Activated CD8-positive, alpha-beta memory T cell treated with anti-CD3 and anti-CD28 coated beads, Interleukin-2, amount 10 ng/mL, durations not matched to agents 7 days and 5 days (primary cell): ENCODE results near the gene COL23A1. TPM values are rescaled to one million over a fixed set of nuclear protein-coding genes. Genes with fewer than 3 reads are reported as not detected.

ENCODE experiments used
- ATAC-seq: fragments of 150-1000 bp; cut with Tn5 transposase; one replicate; pipeline ENCODE4 v1.10.0; 2021; ENCODE audit warnings: moderate library complexity
- CTCF ChIA-PET: fragments of 350-600 bp; sonication (Branson Sonifier 250); formaldehyde crosslinking; loops from one replicate; lab custom pipeline; 2021; ENCODE audit warnings: antibody characterized with exemption; lab: Charles Lee
- DNase-seq: peaks from one replicate; pipeline ENCODE4 v3.0.0-alpha.2; 2020
- H3K27ac Mint-ChIP-seq: one replicate; pipeline ENCODE4 v1.8.0; 2021; ENCODE audit warnings: mild to moderate bottlenecking, mixed read lengths
- H3K27me3 Mint-ChIP-seq: one replicate; pipeline ENCODE4 v1.8.0; 2021; ENCODE audit warnings: mixed read lengths
- H3K36me3 Mint-ChIP-seq: one replicate; pipeline ENCODE4 v1.8.0; 2021; ENCODE audit warnings: mild to moderate bottlenecking, mixed read lengths
- H3K4me1 Mint-ChIP-seq: one replicate; pipeline ENCODE4 v1.8.0; 2021; ENCODE audit warnings: mixed read lengths
- H3K4me3 Mint-ChIP-seq: one replicate; pipeline ENCODE4 v1.8.0; 2021; ENCODE audit warnings: mild to moderate bottlenecking, moderate library complexity, mixed read lengths
- H3K9me3 Mint-ChIP-seq: one replicate; pipeline ENCODE4 v1.8.0; 2022; ENCODE audit warnings: low read depth, mixed read lengths
- total RNA-seq, 2 experiments: library from RNA; stranded (reverse); gene quantifications; one replicate each; pipeline ENCODE4 v1.2.3, GENCODE V29; 2021

The COL23A1 gene
- total RNA-seq, 2 experiments from 2014 or later, result 0.18 to 0.19 TPM

- peaks cover 3% of the 10 kb centered on the region for H3K27me3 Mint-ChIP-seq
- H3K4me3 Mint-ChIP-seq, result no peak overlapping the region
- no peaks in the 10 kb centered on the region for H3K4me1 Mint-ChIP-seq
- H3K9me3 Mint-ChIP-seq, result no peaks in the 10 kb centered on the region
- no peaks in the 10 kb centered on the region for H3K36me3 Mint-ChIP-seq
- CTCF ChIA-PET, result no interaction called here
- ATAC-seq (no peak), DNase-seq (no peak)
- H3K27ac Mint-ChIP-seq, result no peak overlapping the region
These were observed 226.5 kb downstream of the COL23A1 start for GRCh38 chr5:178363501-178364325.

- Mint-ChIP-seq H3K4me1 (no peaks in the 10 kb centered on the region), H3K36me3 (no peaks in the 10 kb centered on the region), H3K9me3 (peaks cover 3% of the 10 kb centered on the region), H3K4me3 (no peak overlapping the region), H3K27ac (no peak overlapping the region), H3K27me3 (peaks cover 10% of the 10 kb centered on the region)
- ATAC-seq (no peak), DNase-seq (no peak)
- CTCF ChIA-PET, result no interaction called here
These were observed 228.3 kb downstream of the COL23A1 start for GRCh38 chr5:178361657-178362445.

- ATAC-seq (no peak), DNase-seq (no peak)
- CTCF ChIA-PET, result no interaction called here
- H3K9me3 Mint-ChIP-seq, result peaks cover 3% of the 10 kb centered on the region
- H3K27me3 Mint-ChIP-seq, result peaks cover 15% of the 10 kb centered on the region
- no peak overlapping the region for H3K4me3 Mint-ChIP-seq
- H3K4me1 Mint-ChIP-seq, result no peaks in the 10 kb centered on the region
- H3K36me3 Mint-ChIP-seq, result no peaks in the 10 kb centered on the region
- no peak overlapping the region for H3K27ac Mint-ChIP-seq
These were observed 229.3 kb downstream of the COL23A1 start for GRCh38 chr5:178360926-178361235.

- no peak overlapping the region for H3K4me3 Mint-ChIP-seq
- no peak overlapping the region for H3K27ac Mint-ChIP-seq
- H3K9me3 Mint-ChIP-seq, result peaks cover 3% of the 10 kb centered on the region
- peaks cover 16% of the 10 kb centered on the region for H3K27me3 Mint-ChIP-seq
- ATAC-seq, result no peak
- H3K36me3 Mint-ChIP-seq, result no peaks in the 10 kb centered on the region
- no peaks in the 10 kb centered on the region for H3K4me1 Mint-ChIP-seq
- no peak for DNase-seq
- CTCF ChIA-PET, result no interaction called here
These were observed 229.8 kb downstream of the COL23A1 start for GRCh38 chr5:178360222-178360925.

GRCh38 chr5:178359738-178360137 is 230.5 kb downstream of the COL23A1 start:
- CTCF ChIA-PET, result no interaction called here
- H3K36me3 Mint-ChIP-seq, result no peaks in the 10 kb centered on the region

GRCh38 chr5:178357678-178358077 is 232.5 kb downstream of the COL23A1 start:
- Mint-ChIP-seq H3K27me3 (peaks cover 18% of the 10 kb centered on the region), H3K36me3 (no peaks in the 10 kb centered on the region)
- CTCF ChIA-PET, result no interaction called here

More at GRCh38 chr5:178359738-178360137, 230.5 kb downstream of the COL23A1 start:
- Mint-ChIP-seq H3K9me3 (peaks cover 3% of the 10 kb centered on the region), H3K27ac (no peak overlapping the region), H3K4me1 (no peaks in the 10 kb centered on the region), H3K27me3 (peaks cover 16% of the 10 kb centered on the region), H3K4me3 (no peak overlapping the region)
- no peak for DNase-seq
- no peak for ATAC-seq

GRCh38 chr5:178357121-178357521 is 233.1 kb downstream of the COL23A1 start:
- CTCF ChIA-PET, result no interaction called here
- Mint-ChIP-seq H3K36me3 (no peaks in the 10 kb centered on the region), H3K9me3 (peaks cover 3% of the 10 kb centered on the region), H3K4me3 (no peak overlapping the region), H3K27me3 (peaks cover 18% of the 10 kb centered on the region), H3K4me1 (no peaks in the 10 kb centered on the region), H3K27ac (no peak overlapping the region)
- ATAC-seq (no peak), DNase-seq (no peak)

More at GRCh38 chr5:178357678-178358077, 232.5 kb downstream of the COL23A1 start:
- peaks cover 3% of the 10 kb centered on the region for H3K9me3 Mint-ChIP-seq
- H3K4me3 Mint-ChIP-seq, result no peak overlapping the region
- H3K27ac Mint-ChIP-seq, result no peak overlapping the region
- DNase-seq (no peak), ATAC-seq (no peak)
- H3K4me1 Mint-ChIP-seq, result no peaks in the 10 kb centered on the region

GRCh38 chr5:178356431-178356872 is 233.7 kb downstream of the COL23A1 start:
- CTCF ChIA-PET, result no interaction called here
- Mint-ChIP-seq H3K4me3 (no peak overlapping the region), H3K27ac (no peak overlapping the region), H3K36me3 (no peaks in the 10 kb centered on the region), H3K9me3 (peaks cover 3% of the 10 kb centered on the region), H3K27me3 (peaks cover 18% of the 10 kb centered on the region), H3K4me1 (no peaks in the 10 kb centered on the region)
- ATAC-seq (no peak), DNase-seq (no peak)

GRCh38 chr5:178355671-178356070 is 234.5 kb downstream of the COL23A1 start:
- H3K36me3 Mint-ChIP-seq, result no peaks in the 10 kb centered on the region
- peaks cover 18% of the 10 kb centered on the region for H3K27me3 Mint-ChIP-seq
- CTCF ChIA-PET, result no interaction called here
- DNase-seq (no peak), ATAC-seq (no peak)
- no peaks in the 10 kb centered on the region for H3K4me1 Mint-ChIP-seq
- peaks cover 3% of the 10 kb centered on the region for H3K9me3 Mint-ChIP-seq
- H3K27ac Mint-ChIP-seq, result no peak overlapping the region
- H3K4me3 Mint-ChIP-seq, result no peak overlapping the region

GRCh38 chr5:178353461-178353860 is 236.7 kb downstream of the COL23A1 start:
- H3K36me3 Mint-ChIP-seq, result no peaks in the 10 kb centered on the region
- CTCF ChIA-PET, result no interaction called here
- peaks cover 15% of the 10 kb centered on the region for H3K27me3 Mint-ChIP-seq
- ATAC-seq (no peak), DNase-seq (no peak)
- no peak overlapping the region for H3K4me3 Mint-ChIP-seq
- H3K27ac Mint-ChIP-seq, result no peak overlapping the region
- peaks cover 3% of the 10 kb centered on the region for H3K9me3 Mint-ChIP-seq
- no peaks in the 10 kb centered on the region for H3K4me1 Mint-ChIP-seq

GRCh38 chr5:178352035-178352349 is 238.2 kb downstream of the COL23A1 start:
- peaks cover 9% of the 10 kb centered on the region for H3K27me3 Mint-ChIP-seq

GRCh38 chr5:178351221-178352034 is 238.8 kb downstream of the COL23A1 start:
- ATAC-seq (no peak), DNase-seq (no peak)
- H3K27ac Mint-ChIP-seq, result no peak overlapping the region
- H3K27me3 Mint-ChIP-seq, result peaks cover 9% of the 10 kb centered on the region
- H3K36me3 Mint-ChIP-seq, result no peaks in the 10 kb centered on the region
- no peak overlapping the region for H3K4me3 Mint-ChIP-seq
- CTCF ChIA-PET, result no interaction called here
- no peaks in the 10 kb centered on the region for H3K9me3 Mint-ChIP-seq
- no peaks in the 10 kb centered on the region for H3K4me1 Mint-ChIP-seq

More at GRCh38 chr5:178352035-178352349, 238.2 kb downstream of the COL23A1 start:
- Mint-ChIP-seq H3K36me3 (no peaks in the 10 kb centered on the region), H3K9me3 (no peaks in the 10 kb centered on the region), H3K4me3 (no peak overlapping the region), H3K4me1 (no peaks in the 10 kb centered on the region), H3K27ac (no peak overlapping the region)
- CTCF ChIA-PET, result no interaction called here
- DNase-seq (no peak), ATAC-seq (no peak)
